ENCODE measurements around the gene RSPRY1.
"Not testable (repeated sequence)": the region's sequence is repeated elsewhere in the genome, so short reads cannot be mapped to it uniquely, and the experiment has no call there.

RSPRY1 gene

GRCh38 chr16:57265850-57266530 lies 79.9 kb downstream of the RSPRY1 start:
- Mint-ChIP-seq H3K4me1 (peaks cover 3% of the 10 kb centered on the region), H3K27me3 (no peaks in the 10 kb centered on the region), H3K9me3 (no peaks in the 10 kb centered on the region), H3K27ac (no peak overlapping the region), H3K4me3 (no peak overlapping the region), H3K36me3 (no peaks in the 10 kb centered on the region)
- ATAC-seq (ENCODE audit: low read depth) (no peak), DNase-seq (ENCODE audit: low spot score in 2 of 2) (no peak)

GRCh38 chr16:57266531-57267260 lies 80.6 kb downstream of the RSPRY1 start:
- H3K4me1 Mint-ChIP-seq: peaks cover 3% of the 10 kb centered on the region
- no peak for DNase-seq (ENCODE audit: low spot score in 2 of 2)
- no peak for ATAC-seq (ENCODE audit: low read depth)
- H3K27ac Mint-ChIP-seq: no peak overlapping the region
- H3K36me3 Mint-ChIP-seq: no peaks in the 10 kb centered on the region
- H3K27me3 Mint-ChIP-seq: no peaks in the 10 kb centered on the region
- no peak overlapping the region for H3K4me3 Mint-ChIP-seq
- H3K9me3 Mint-ChIP-seq: no peaks in the 10 kb centered on the region

- ATAC-seq (ENCODE audit: low read depth); H3K4me1 Mint-ChIP-seq; H3K9me3 Mint-ChIP-seq; H3K4me3 Mint-ChIP-seq; H3K27me3 Mint-ChIP-seq; DNase-seq (ENCODE audit: low spot score in 2 of 2); H3K27ac Mint-ChIP-seq; H3K36me3 Mint-ChIP-seq: not testable (repeated sequence)
These were observed 81.2 kb downstream of the RSPRY1 start for GRCh38 chr16:57267343-57267742.

GRCh38 chr16:57268804-57269800 lies 83.0 kb downstream of the RSPRY1 start:
- Mint-ChIP-seq H3K27me3 (no peaks in the 10 kb centered on the region), H3K9me3 (no peaks in the 10 kb centered on the region), H3K4me1 (peaks cover 3% of the 10 kb centered on the region), H3K4me3 (no peak overlapping the region), H3K36me3 (no peaks in the 10 kb centered on the region), H3K27ac (no peak overlapping the region)
- DNase-seq (ENCODE audit: low spot score in 2 of 2): no peak
- no peak for ATAC-seq (ENCODE audit: low read depth)

GRCh38 chr16:57270221-57271062 lies 84.3 kb downstream of the RSPRY1 start:
- no peaks in the 10 kb centered on the region for H3K27me3 Mint-ChIP-seq
- no peak for DNase-seq (ENCODE audit: low spot score in 2 of 2)
- H3K36me3 Mint-ChIP-seq: no peaks in the 10 kb centered on the region
- H3K4me1 Mint-ChIP-seq: no peaks in the 10 kb centered on the region
- H3K4me3 Mint-ChIP-seq: no peak overlapping the region
- no peak for ATAC-seq (ENCODE audit: low read depth)
- H3K27ac Mint-ChIP-seq: no peak overlapping the region
- no peaks in the 10 kb centered on the region for H3K9me3 Mint-ChIP-seq

GRCh38 chr16:57271063-57271345 lies 84.9 kb downstream of the RSPRY1 start:
- Mint-ChIP-seq H3K27ac (no peak overlapping the region), H3K4me3 (no peak overlapping the region), H3K27me3 (no peaks in the 10 kb centered on the region), H3K4me1 (no peaks in the 10 kb centered on the region), H3K36me3 (no peaks in the 10 kb centered on the region), H3K9me3 (no peaks in the 10 kb centered on the region)
- ATAC-seq (ENCODE audit: low read depth): no peak
- no peak for DNase-seq (ENCODE audit: low spot score in 2 of 2)

- ATAC-seq (ENCODE audit: low read depth): no peak
- H3K4me1 Mint-ChIP-seq: peaks cover 3% of the 10 kb centered on the region
- no peak for DNase-seq (ENCODE audit: low spot score in 2 of 2)
- no peaks in the 10 kb centered on the region for H3K36me3 Mint-ChIP-seq
- no peaks in the 10 kb centered on the region for H3K9me3 Mint-ChIP-seq
- H3K27me3 Mint-ChIP-seq: no peaks in the 10 kb centered on the region
- no peak overlapping the region for H3K27ac Mint-ChIP-seq
- H3K4me3 Mint-ChIP-seq: no peak overlapping the region
These were observed 85.9 kb downstream of the RSPRY1 start for GRCh38 chr16:57271867-57272495.

GRCh38 chr16:57273359-57273758 lies 87.2 kb downstream of the RSPRY1 start:
- H3K4me3 Mint-ChIP-seq: no peak overlapping the region
- H3K9me3 Mint-ChIP-seq: no peaks in the 10 kb centered on the region
- H3K36me3 Mint-ChIP-seq: no peaks in the 10 kb centered on the region
- no peak for DNase-seq (ENCODE audit: low spot score in 2 of 2)
- H3K27me3 Mint-ChIP-seq: no peaks in the 10 kb centered on the region
- peaks cover 7% of the 10 kb centered on the region for H3K4me1 Mint-ChIP-seq
- no peak for ATAC-seq (ENCODE audit: low read depth)
- no peak overlapping the region for H3K27ac Mint-ChIP-seq

GRCh38 chr16:57273826-57274225 lies 87.7 kb downstream of the RSPRY1 start:
- no peaks in the 10 kb centered on the region for H3K27me3 Mint-ChIP-seq
- no peak for ATAC-seq (ENCODE audit: low read depth)
- H3K36me3 Mint-ChIP-seq: no peaks in the 10 kb centered on the region
- no peak overlapping the region for H3K4me3 Mint-ChIP-seq
- H3K27ac Mint-ChIP-seq: no peak overlapping the region
- peaks cover 7% of the 10 kb centered on the region for H3K4me1 Mint-ChIP-seq
- DNase-seq (ENCODE audit: low spot score in 2 of 2): no peak
- no peaks in the 10 kb centered on the region for H3K9me3 Mint-ChIP-seq

GRCh38 chr16:57275946-57276345 lies 89.8 kb downstream of the RSPRY1 start:
- not testable (repeated sequence) for H3K4me3 Mint-ChIP-seq; H3K9me3 Mint-ChIP-seq; H3K36me3 Mint-ChIP-seq; H3K4me1 Mint-ChIP-seq; DNase-seq (ENCODE audit: low spot score in 2 of 2); H3K27ac Mint-ChIP-seq; H3K27me3 Mint-ChIP-seq; ATAC-seq (ENCODE audit: low read depth)

- DNase-seq (ENCODE audit: low spot score in 2 of 2): no peak
- Mint-ChIP-seq H3K36me3 (no peaks in the 10 kb centered on the region), H3K9me3 (no peaks in the 10 kb centered on the region), H3K27ac (no peak overlapping the region), H3K27me3 (no peaks in the 10 kb centered on the region), H3K4me3 (no peak overlapping the region), H3K4me1 (peaks cover 7% of the 10 kb centered on the region)
- ATAC-seq (ENCODE audit: low read depth): no peak
These were observed 90.5 kb downstream of the RSPRY1 start for GRCh38 chr16:57276596-57276995.

GRCh38 chr16:57277586-57277985 lies 91.5 kb downstream of the RSPRY1 start:
- DNase-seq (ENCODE audit: low spot score in 2 of 2) (no peak), ATAC-seq (ENCODE audit: low read depth) (peak; percentile 81)
- Mint-ChIP-seq H3K4me1 (peaks cover 7% of the 10 kb centered on the region), H3K27me3 (peaks cover 4% of the 10 kb centered on the region), H3K4me3 (no peak overlapping the region), H3K27ac (no peak overlapping the region), H3K36me3 (no peaks in the 10 kb centered on the region), H3K9me3 (no peaks in the 10 kb centered on the region)

GRCh38 chr16:57278494-57278893 lies 92.4 kb downstream of the RSPRY1 start:
- Mint-ChIP-seq H3K4me3 (no peak overlapping the region), H3K36me3 (no peaks in the 10 kb centered on the region), H3K4me1 (peaks cover 7% of the 10 kb centered on the region), H3K27me3 (peaks cover 9% of the 10 kb centered on the region), H3K27ac (no peak overlapping the region), H3K9me3 (no peaks in the 10 kb centered on the region)
- DNase-seq (ENCODE audit: low spot score in 2 of 2): no peak
- no peak for ATAC-seq (ENCODE audit: low read depth)
